ENCODE data around the gene PPP1R2C.

Gene PPP1R2C

GRCh38 chrX:42754115-42754514, 23.8 kb downstream of the PPP1R2C start:
- no peak overlapping the region for H3K4me3 ChIP-seq (ENCODE audit: low read depth, low read length)
- TF ChIP-seq CTCF (IDR thresholded peaks at IDR 0.05; ENCODE audit: low read depth, low read length) (no peak), MYC (IDR thresholded peaks at IDR 0.05; ENCODE audit: low read depth, low read length) (no peak), MAX (IDR thresholded peaks at IDR 0.05; ENCODE audit: low read depth, low read length) (no peak), POLR2A (IDR thresholded peaks at IDR 0.05; ENCODE audit: extremely low read depth, insufficient read length) (no peak)
- DNase-seq (ENCODE audit: low read depth): no peak

- no peak overlapping the region for H3K4me3 ChIP-seq (ENCODE audit: low read depth, low read length)
- no peak for DNase-seq (ENCODE audit: low read depth)
- no peak for TF ChIP-seq MAX (IDR thresholded peaks at IDR 0.05; ENCODE audit: low read depth, low read length)
- TF ChIP-seq MYC (IDR thresholded peaks at IDR 0.05; ENCODE audit: low read depth, low read length): no peak
- TF ChIP-seq CTCF (IDR thresholded peaks at IDR 0.05; ENCODE audit: low read depth, low read length): no peak
- TF ChIP-seq POLR2A (IDR thresholded peaks at IDR 0.05; ENCODE audit: extremely low read depth, insufficient read length): no peak
These were observed 25.2 kb downstream of the PPP1R2C start for GRCh38 chrX:42752730-42753129.

GRCh38 chrX:42751573-42751972, 26.4 kb downstream of the PPP1R2C start:
- TF ChIP-seq CTCF (IDR thresholded peaks at IDR 0.05; ENCODE audit: low read depth, low read length) (no peak), MAX (IDR thresholded peaks at IDR 0.05; ENCODE audit: low read depth, low read length) (no peak), MYC (IDR thresholded peaks at IDR 0.05; ENCODE audit: low read depth, low read length) (no peak), POLR2A (IDR thresholded peaks at IDR 0.05; ENCODE audit: extremely low read depth, insufficient read length) (no peak)
- no peak overlapping the region for H3K4me3 ChIP-seq (ENCODE audit: low read depth, low read length)
- no peak for DNase-seq (ENCODE audit: low read depth)

GRCh38 chrX:42748067-42748850, 29.7 kb downstream of the PPP1R2C start:
- no peak overlapping the region for H3K4me3 ChIP-seq (ENCODE audit: low read depth, low read length)
- no peak for DNase-seq (ENCODE audit: low read depth)
- TF ChIP-seq MAX (IDR thresholded peaks at IDR 0.05; ENCODE audit: low read depth, low read length) (no peak), CTCF (IDR thresholded peaks at IDR 0.05; ENCODE audit: low read depth, low read length) (no peak), POLR2A (IDR thresholded peaks at IDR 0.05; ENCODE audit: extremely low read depth, insufficient read length) (no peak), MYC (IDR thresholded peaks at IDR 0.05; ENCODE audit: low read depth, low read length) (no peak)

GRCh38 chrX:42746606-42747005, 31.4 kb downstream of the PPP1R2C start:
- no peak overlapping the region for H3K4me3 ChIP-seq (ENCODE audit: low read depth, low read length)
- TF ChIP-seq MYC (IDR thresholded peaks at IDR 0.05; ENCODE audit: low read depth, low read length) (peak; percentile 21; the same call in 1 of the 2 replicates), POLR2A (IDR thresholded peaks at IDR 0.05; ENCODE audit: extremely low read depth, insufficient read length) (no peak), MAX (IDR thresholded peaks at IDR 0.05; ENCODE audit: low read depth, low read length) (peak; percentile 74), CTCF (IDR thresholded peaks at IDR 0.05; ENCODE audit: low read depth, low read length) (no peak)
- peak; percentile 25 for DNase-seq (ENCODE audit: low read depth)

All from NB4 (cell line).